C1 segment of cervical spinal cord (tissue), 14 donors: ENCODE data around the gene TAB3.

ENCODE experiments used
- DNase-seq, 14 donors: peaks; one replicate each; lab custom pipeline; 2025; lab: John Stamatoyannopoulos, UW

TAB3 gene

GRCh38 chrX:30889147-30890140, at the start of gene TAB3:
Gene TAB3, minus strand, starts transcription at chrX:30889254. Its CDS starts 29,666 bp downstream, at chrX:30859588.
- DNase-seq, result peak; percentile 31 to 96 (median 76)

- no peak for DNase-seq
Observed at GRCh38 chrX:30938295-30938694, 49.2 kb upstream of the TAB3 start.

- DNase-seq, result no peak
Observed at GRCh38 chrX:30935985-30936384, 46.9 kb upstream of the TAB3 start.

GRCh38 chrX:30931920-30932319, 42.9 kb upstream of the TAB3 start:
- no peak for DNase-seq

GRCh38 chrX:30930679-30931078, 41.6 kb upstream of the TAB3 start:
- no peak for DNase-seq

- no peak for DNase-seq
Observed at GRCh38 chrX:30930143-30930542, 41.1 kb upstream of the TAB3 start.

- DNase-seq, result no peak
Observed at GRCh38 chrX:30920271-30920670, 31.2 kb upstream of the TAB3 start.

GRCh38 chrX:30918480-30918879, 29.4 kb upstream of the TAB3 start:
- DNase-seq, result no peak

GRCh38 chrX:30913492-30913891, 24.4 kb upstream of the TAB3 start:
- DNase-seq, result no peak

- no peak for DNase-seq
Observed at GRCh38 chrX:30910124-30910860, 21.2 kb upstream of the TAB3 start.

GRCh38 chrX:30906726-30907125, 17.7 kb upstream of the TAB3 start:
- no peak for DNase-seq

GRCh38 chrX:30905321-30905720, 16.3 kb upstream of the TAB3 start:
- no peak for DNase-seq

- DNase-seq, result no peak
Observed at GRCh38 chrX:30904632-30905031, 15.6 kb upstream of the TAB3 start.

- DNase-seq, result no peak
Observed at GRCh38 chrX:30904186-30904585, 15.1 kb upstream of the TAB3 start.

GRCh38 chrX:30900227-30900626, 11.2 kb upstream of the TAB3 start:
- DNase-seq, result no peak

GRCh38 chrX:30898886-30899285, 9.8 kb upstream of the TAB3 start:
- DNase-seq, result no peak

- DNase-seq, result no peak
Observed at GRCh38 chrX:30895370-30895769, 6.3 kb upstream of the TAB3 start.

GRCh38 chrX:30893206-30893605, 4.2 kb upstream of the TAB3 start:
- no peak for DNase-seq

- DNase-seq, result no peak
Observed at GRCh38 chrX:30892591-30892990, 3.5 kb upstream of the TAB3 start.

GRCh38 chrX:30888526-30889146, 418 bp downstream of the TAB3 start:
- peak in 5 of 14 donors; percentile 4 to 41 (median 33) for DNase-seq

- DNase-seq, result no peak
Observed at GRCh38 chrX:30887721-30888120, 1.3 kb downstream of the TAB3 start.

- no peak for DNase-seq
Observed at GRCh38 chrX:30887288-30887687, 1.8 kb downstream of the TAB3 start.
